Cardiac muscle cell (in vitro differentiated cells and primary cell): Measurements from ENCODE around the gene MCM8. TPM values are rescaled to one million over a fixed set of nuclear protein-coding genes. Genes with fewer than 3 reads are reported as not detected.

ENCODE experiments used
- DNase-seq, 2 donors: peaks; one replicate each; pipeline versions ENCODE4 v3.0.0 to v3.0.0-alpha.2; 2010 to 2017; ENCODE audit warnings: low read depth in 1 of 2, low spot score in 1 of 2
- H3K27ac ChIP-seq: fragments of 200-600 bp; sonication (generic); 2 replicates; pipeline ENCODE4 v1.5.1; 2016
- H3K27me3 ChIP-seq: fragments of 200-600 bp; sonication (generic); 2 replicates; pipeline ENCODE4 v1.6.0; 2016; ENCODE audit warnings: control low read depth
- H3K36me3 ChIP-seq: fragments of 200-600 bp; sonication (generic); 2 replicates; pipeline ENCODE4 v1.5.1; 2016; ENCODE audit warnings: control low read depth
- H3K4me1 ChIP-seq: fragments of 200-600 bp; sonication (generic); 2 replicates; pipeline ENCODE4 v1.8.1; 2017; ENCODE audit warnings: low read depth, mild to moderate bottlenecking, mixed run types
- H3K4me3 ChIP-seq: fragments of 200-600 bp; sonication (generic); 2 replicates; pipeline ENCODE4 v1.5.1; 2016; ENCODE audit warnings: mild to moderate bottlenecking
- H3K9me3 ChIP-seq: fragments of 200-600 bp; sonication (generic); 2 replicates; pipeline ENCODE4 v1.5.1; 2017; ENCODE audit warnings: low read depth, mild to moderate bottlenecking, control low read depth
- CTCF ChIP-seq: IDR thresholded peaks from 2 replicates; pipeline ENCODE4 v1.5.1; 2012; ENCODE audit warnings: low read depth, mild to moderate bottlenecking, low read length
- polyA plus RNA-seq: library from polyadenylated mRNA; unstranded; fragments of >200 nt; fragmentation: Nextera tagmentation; extraction: Ambion mirVana; gene quantifications from 2 replicates; pipeline ENCODE4 v1.2.1, GENCODE V29; 2016
- total RNA-seq: library from RNA; depleted of rRNA; stranded (reverse); fragments of >200 nt; gene quantifications from 2 replicates; pipeline ENCODE4 v1.2.3, GENCODE V29; 2016

The MCM8 gene
- total and polyA plus RNA-seq, 2 experiments from 2014 or later: 1.5 to 9.4 TPM

- Histone ChIP-seq H3K9me3 (no peaks in the 10 kb centered on the region), H3K27ac (no peak overlapping the region), H3K4me3 (no peak overlapping the region), H3K36me3 (no peaks in the 10 kb centered on the region), H3K4me1 (no peaks in the 10 kb centered on the region), H3K27me3 (no peaks in the 10 kb centered on the region)
- no peak for TF ChIP-seq CTCF
- no peak for DNase-seq
Observed at GRCh38 chr20:5925551-5925950, 24.9 kb upstream of the MCM8 start.

- Histone ChIP-seq H3K9me3 (no peaks in the 10 kb centered on the region), H3K4me3 (no peak overlapping the region), H3K36me3 (no peaks in the 10 kb centered on the region), H3K27ac (no peak overlapping the region), H3K27me3 (no peaks in the 10 kb centered on the region), H3K4me1 (no peaks in the 10 kb centered on the region)
- TF ChIP-seq CTCF: no peak
- no peak for DNase-seq
Observed at GRCh38 chr20:5927749-5928462, 22.5 kb upstream of the MCM8 start.

GRCh38 chr20:5928836-5929715 lies 21.4 kb upstream of the MCM8 start:
- no peaks in the 10 kb centered on the region for H3K36me3 ChIP-seq
- no peak overlapping the region for H3K4me3 ChIP-seq
- H3K4me1 ChIP-seq: no peaks in the 10 kb centered on the region
- no peaks in the 10 kb centered on the region for H3K9me3 ChIP-seq
- H3K27ac ChIP-seq: no peak overlapping the region
- TF ChIP-seq CTCF: no peak
- no peak for DNase-seq
- H3K27me3 ChIP-seq: no peaks in the 10 kb centered on the region

- Histone ChIP-seq H3K27me3 (no peaks in the 10 kb centered on the region), H3K4me3 (no peak overlapping the region), H3K27ac (no peak overlapping the region), H3K9me3 (no peaks in the 10 kb centered on the region), H3K4me1 (no peaks in the 10 kb centered on the region), H3K36me3 (no peaks in the 10 kb centered on the region)
- no peak for TF ChIP-seq CTCF
- DNase-seq: no peak
Observed at GRCh38 chr20:5931411-5931810, 19.0 kb upstream of the MCM8 start.

GRCh38 chr20:5932796-5933195 lies 17.7 kb upstream of the MCM8 start:
- no peak for DNase-seq
- no peak for TF ChIP-seq CTCF
- H3K9me3 ChIP-seq: no peaks in the 10 kb centered on the region
- no peak overlapping the region for H3K4me3 ChIP-seq
- H3K27me3 ChIP-seq: no peaks in the 10 kb centered on the region
- no peaks in the 10 kb centered on the region for H3K4me1 ChIP-seq
- no peak overlapping the region for H3K27ac ChIP-seq
- H3K36me3 ChIP-seq: peaks cover 2% of the 10 kb centered on the region
